HG02610 (cell line): Measurements from ENCODE around the gene PDSS1.

Experiments used
- ATAC-seq: cut with Tn5 transposase; IDR thresholded peaks from one replicate; pipeline ENCODE4 v1.9.1; 2021; ENCODE audit warnings: mild to moderate bottlenecking, moderate library complexity; ENCODE audit not compliant: unreplicated experiment

Gene PDSS1

GRCh38 chr10:26792758-26793495 lies 95.4 kb downstream of the PDSS1 start:
- no peak for ATAC-seq
